ENCODE measurements around the gene BOC. TPM values are rescaled to one million over a fixed set of nuclear protein-coding genes. Genes with fewer than 3 reads are reported as not detected.

Gene BOC
- total and polyA plus RNA-seq, 2 of the 4 experiments (the other 2 are of a cell fraction): 6.8 to 15.2 TPM

GRCh38 chr3:113277941-113278598 lies 66.7 kb downstream of the BOC start:
- ATAC-seq (ENCODE audit: low read depth): no peak
- Histone ChIP-seq H3K56ac (ENCODE audit: extremely low read depth, insufficient read depth, low read length) (no peak overlapping the region), H2BK15ac (ENCODE audit: low read depth, low read length) (no peak overlapping the region), H3K27ac (ENCODE audit: insufficient read depth, low read length) (no peak overlapping the region), H3K4me1 (ENCODE audit: control insufficient read depth, insufficient read depth, low read length) (peaks cover 11% of the 10 kb centered on the region; the same call in 1 of the 2 replicates), H2BK5ac (ENCODE audit: low read depth, low read length, poor library complexity, severe bottlenecking) (no peak overlapping the region), H2BK20ac (ENCODE audit: low read depth, low read length) (no peak overlapping the region), H3K9me1 (ENCODE audit: insufficient read depth, low read length) (0 out of 2 replicates have a peak, but pooled peaks cover 2% of the 10 kb centered on the region), H3K9ac (ENCODE audit: low read depth, low read length) (no peak overlapping the region), H3K9me3 (ENCODE audit: control insufficient read depth, insufficient read depth, low read length) (no peaks in the 10 kb centered on the region), H3K27me3 (ENCODE audit: control insufficient read depth, insufficient read depth, low read length) (peaks cover 5% of the 10 kb centered on the region), H3K23ac (ENCODE audit: low read depth, low read length) (no peak overlapping the region), H3K4ac (ENCODE audit: low read depth, low read length) (no peak overlapping the region; the same call in 1 of the 2 replicates), H3K18ac (ENCODE audit: low read depth, low read length) (no peak overlapping the region), H3K4me2 (ENCODE audit: low read depth, low read length) (no peak overlapping the region), H3K4me3 (ENCODE audit: insufficient read depth, low read depth, low read length) (no peak overlapping the region), H2BK120ac (ENCODE audit: low read depth, low read length) (no peak overlapping the region), H4K8ac (ENCODE audit: low read depth in 2 of 2, low read length in 2 of 2) (no peak overlapping the region), H3K79me1 (ENCODE audit: low read depth in 1 of 2, low read length in 2 of 2) (no peaks in the 10 kb centered on the region), H3K14ac (replicated peaks; ENCODE audit: low read depth, low read length) (no peak overlapping the region), H3K36me3 (ENCODE audit: control insufficient read depth, insufficient read depth, low read length) (peaks cover 56% of the 10 kb centered on the region), H4K20me1 (ENCODE audit: insufficient read depth, low read length) (no peaks in the 10 kb centered on the region), H4K5ac (ENCODE audit: low read depth, low read length) (no peak overlapping the region), H2AK9ac (replicated peaks; ENCODE audit: low read depth, low read length, poor library complexity) (no peak overlapping the region), H2AK5ac (ENCODE audit: low read depth, low read length) (no peak overlapping the region), H2AFZ (replicated peaks; ENCODE audit: low read length, poor library complexity) (peak overlapping the region; percentile 33), H4K91ac (ENCODE audit: insufficient read depth, low read depth, low read length) (no peak overlapping the region)
- dilution Hi-C loops (cut with HindIII; ENCODE audit: low sequenced_read_pairs, unreplicated experiment): no loop called here
- 100% methylated on average over 2 of the region's 17 CpGs; no CpG with 5 or more reads in 1 of the 2 experiments for WGBS, 2 experiments (ENCODE audit: extremely low coverage in 2 of 2, insufficient read length in 1 of 2)
- no peak for TF ChIP-seq CEBPB (IDR thresholded peaks at IDR 0.05; ENCODE audit: low read depth, low read length)
- no peak for TF ChIP-seq RFX5 (IDR thresholded peaks at IDR 0.05; ENCODE audit: low read depth, low read length)
- no peak for TF ChIP-seq ELK1 (IDR thresholded peaks at IDR 0.05; ENCODE audit: borderline replicate concordance, low read depth, low read length)
- TF ChIP-seq POLR2A (IDR thresholded peaks at IDR 0.05; ENCODE audit: low read depth, low read length): no peak
- TF ChIP-seq MAFK (IDR thresholded peaks at IDR 0.05; ENCODE audit: low read depth, low read length): no peak
- no peak for TF ChIP-seq RCOR1 (IDR thresholded peaks at IDR 0.05; ENCODE audit: insufficient replicate concordance, low read length)
- TF ChIP-seq NFE2L2 (IDR thresholded peaks at IDR 0.05; ENCODE audit: low read depth, low read length): no peak
- no peak for TF ChIP-seq MAZ (IDR thresholded peaks at IDR 0.05; ENCODE audit: borderline replicate concordance, low read depth, low read length)
- no peak for TF ChIP-seq CTCF (conservative IDR thresholded peaks at IDR 0.05; ENCODE audit: low read depth, low read length)
- TF ChIP-seq FOS (IDR thresholded peaks at IDR 0.05; ENCODE audit: low read depth, low read length): no peak
- no peak for TF ChIP-seq SMC3 (IDR thresholded peaks at IDR 0.05; ENCODE audit: low read depth, low read length)
- no peak for TF ChIP-seq MXI1 (IDR thresholded peaks at IDR 0.05; ENCODE audit: borderline replicate concordance, low read depth, low read length)
- no peak for TF ChIP-seq USF2 (IDR thresholded peaks at IDR 0.05; ENCODE audit: low read depth, low read length)
- TF ChIP-seq RAD21 (IDR thresholded peaks at IDR 0.05; ENCODE audit: low read length): no peak
- TF ChIP-seq CHD1 (IDR thresholded peaks at IDR 0.05; ENCODE audit: low read depth, low read length): no peak
- TF ChIP-seq BHLHE40 (IDR thresholded peaks at IDR 0.05; ENCODE audit: low read depth, low read length): no peak
- ChIA-PET POLR2A (ENCODE audit: unreplicated experiment) (no interaction called here), CTCF (no interaction called here)
- no TSS peak for BruUV-seq (replicated peaks)
- in situ Hi-C loops (cut with MboI; ENCODE audit: low sequenced_read_pairs): loop anchor here (25.0 kb wide), 1 partner anchor 641 kb away; the partner anchor contains the start of gene CCDC80
- intact Hi-C loops (cut with micrococcal nuclease): no loop called here
- DNase-seq: no peak
